HG02870 (cell line): ENCODE data around the gene DHRS7B.
A peak's percentile ranks its signal among the peaks of the same experiment; 100 is the strongest.
"Not testable (repeated sequence)": the region's sequence is repeated elsewhere in the genome, so short reads cannot be mapped to it uniquely, and the experiment has no call there.

ENCODE experiments used
- ATAC-seq: cut with Tn5 transposase; IDR thresholded peaks from one replicate; pipeline ENCODE4 v1.9.1; 2021; ENCODE audit warnings: mild to moderate bottlenecking, moderate library complexity; ENCODE audit not compliant: unreplicated experiment

The DHRS7B gene, protein sequence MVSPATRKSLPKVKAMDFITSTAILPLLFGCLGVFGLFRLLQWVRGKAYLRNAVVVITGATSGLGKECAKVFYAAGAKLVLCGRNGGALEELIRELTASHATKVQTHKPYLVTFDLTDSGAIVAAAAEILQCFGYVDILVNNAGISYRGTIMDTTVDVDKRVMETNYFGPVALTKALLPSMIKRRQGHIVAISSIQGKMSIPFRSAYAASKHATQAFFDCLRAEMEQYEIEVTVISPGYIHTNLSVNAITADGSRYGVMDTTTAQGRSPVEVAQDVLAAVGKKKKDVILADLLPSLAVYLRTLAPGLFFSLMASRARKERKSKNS

DNA sequence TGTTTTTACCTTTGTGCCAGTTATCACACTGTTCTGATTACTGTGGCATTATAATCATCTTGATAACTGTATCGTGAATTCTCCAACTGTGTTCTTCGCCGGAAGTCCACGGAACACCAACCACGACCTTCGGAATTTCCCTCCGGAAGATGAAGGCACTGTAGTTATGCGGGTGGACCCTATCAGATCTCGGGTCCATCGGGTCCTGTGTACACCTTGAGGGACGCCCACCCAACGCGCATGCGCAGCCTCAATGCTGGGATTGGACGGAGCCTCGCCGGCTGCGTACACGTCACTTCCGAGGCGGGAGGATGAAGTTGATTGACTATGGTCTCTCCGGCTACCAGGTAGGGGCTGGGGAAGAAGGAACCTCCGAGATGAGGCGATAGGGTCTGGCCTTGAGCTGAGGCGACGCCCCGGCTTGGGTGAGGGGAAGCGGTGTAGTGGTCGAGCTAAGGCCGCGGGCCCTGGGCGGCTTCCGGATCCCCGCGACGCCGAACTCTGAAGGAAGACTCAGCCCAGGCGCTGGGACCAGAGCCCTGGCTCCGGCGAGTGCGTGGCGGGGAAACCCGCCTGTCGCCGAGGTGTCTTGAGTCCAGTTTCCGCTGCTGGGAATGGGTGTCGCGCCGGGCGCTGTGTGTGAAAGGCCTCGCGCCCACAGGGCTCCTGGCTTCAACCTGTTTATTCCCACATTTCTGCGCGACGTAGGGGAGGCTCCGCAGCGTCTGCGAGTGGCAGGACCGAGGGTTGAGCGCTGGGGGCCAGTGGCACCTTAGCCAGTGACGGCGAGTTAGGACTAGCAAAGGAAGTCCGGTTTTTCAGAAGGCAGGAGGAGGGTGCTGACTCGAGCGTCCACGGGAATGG is at the start of gene DHRS7B:
Gene DHRS7B (plus strand): TSS at position 320 of the 864 bp plus-strand sequence. CDS start 8 bp downstream, at position 328.
- ATAC-seq = peak; percentile 87

DNA sequence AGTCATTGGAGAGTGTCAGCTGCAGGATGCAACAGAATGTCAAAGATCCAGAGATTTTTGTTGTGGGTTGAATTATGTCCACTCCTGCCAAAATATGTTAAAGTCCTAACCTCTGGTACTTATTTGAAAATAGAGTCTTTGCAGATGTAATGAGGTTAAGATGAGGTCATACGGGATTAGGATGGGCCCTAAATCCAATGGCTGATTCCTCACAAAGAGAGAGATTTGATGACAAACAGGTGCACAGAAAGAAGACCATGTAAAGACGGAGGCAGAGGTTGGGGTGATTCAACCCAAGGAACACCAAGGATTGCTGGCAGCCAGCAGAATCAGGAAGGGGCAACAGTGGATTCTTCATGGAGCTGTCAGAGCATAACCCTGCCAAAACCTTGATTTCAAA is 49.5 kb upstream of the DHRS7B start:
- no peak for ATAC-seq

DNA sequence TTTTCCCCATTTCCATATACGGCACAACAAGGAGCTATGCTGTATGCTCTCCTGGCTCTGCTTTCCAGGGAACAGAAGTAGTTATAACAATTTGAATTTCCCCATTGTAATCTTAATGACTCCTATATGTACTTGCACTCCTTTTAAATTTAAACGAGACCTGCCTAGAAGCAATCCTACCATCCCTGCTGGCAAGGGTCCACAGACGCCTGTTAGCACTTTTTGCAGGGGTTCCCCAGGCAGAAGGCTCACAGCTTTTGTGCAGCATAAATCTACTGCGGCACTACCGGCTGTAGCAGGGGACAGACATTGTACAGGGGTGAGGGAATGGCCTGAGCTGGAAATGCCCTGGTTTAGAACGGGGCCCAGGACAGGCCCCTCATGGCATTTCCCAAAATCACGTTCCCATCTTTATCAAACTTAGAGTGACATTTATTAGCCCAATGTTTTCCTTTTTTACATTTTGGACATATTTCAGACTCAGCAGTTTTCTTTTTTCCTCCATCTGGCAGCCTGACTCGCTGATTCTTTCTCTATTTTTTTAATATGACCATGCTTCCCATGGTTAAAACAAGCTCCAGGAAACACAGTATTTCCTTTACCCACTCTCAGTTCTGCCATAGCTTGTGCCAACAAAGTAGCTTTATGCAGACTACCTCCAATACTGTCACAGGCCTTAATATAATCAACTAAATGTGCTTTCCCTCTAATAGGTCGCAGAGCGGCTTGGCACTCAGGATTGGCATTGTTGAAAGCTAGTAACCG is 48.6 kb upstream of the DHRS7B start:
- no peak for ATAC-seq

DNA sequence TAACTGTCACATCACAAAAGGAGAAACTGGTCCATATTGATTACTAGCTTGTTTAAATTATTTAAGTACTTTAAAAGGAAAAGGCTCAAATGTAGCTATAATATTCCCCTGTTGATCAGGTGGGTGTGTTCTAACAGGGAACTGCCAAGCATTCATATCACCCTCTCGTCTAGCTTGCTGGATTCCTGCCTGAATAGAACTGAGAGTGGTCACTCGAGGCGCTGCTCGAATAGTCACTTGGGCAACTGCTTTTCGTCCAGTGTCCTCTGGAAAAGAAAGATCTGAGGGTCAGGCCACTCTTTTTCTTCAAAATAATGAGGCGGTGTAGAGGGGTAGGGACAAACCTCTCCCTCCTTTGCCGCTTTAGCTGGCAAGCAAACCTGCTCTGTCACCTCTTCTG is 47.6 kb upstream of the DHRS7B start:
- ATAC-seq = no peak

DNA sequence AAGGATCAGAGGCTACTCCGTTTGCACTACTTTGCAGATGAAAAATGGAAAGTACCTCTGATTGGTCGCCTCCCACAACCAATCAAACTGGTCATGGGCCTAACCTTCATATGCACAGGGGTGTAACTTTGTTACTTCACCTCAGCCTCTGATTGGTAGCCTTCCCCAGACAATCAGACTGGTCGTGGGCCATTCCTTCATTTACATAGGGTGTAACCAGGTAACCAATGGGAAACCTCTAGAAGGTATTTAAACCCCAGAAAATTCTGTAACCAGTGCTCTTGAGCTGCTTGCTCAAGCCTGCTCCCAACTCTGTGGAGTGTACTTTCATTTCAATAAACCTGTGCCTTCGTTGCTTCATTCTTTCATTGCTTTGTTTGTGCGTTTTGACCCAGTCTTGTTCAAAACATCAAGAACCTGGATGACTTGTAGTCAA is 44.7 kb upstream of the DHRS7B start:
- no peak for ATAC-seq

DNA sequence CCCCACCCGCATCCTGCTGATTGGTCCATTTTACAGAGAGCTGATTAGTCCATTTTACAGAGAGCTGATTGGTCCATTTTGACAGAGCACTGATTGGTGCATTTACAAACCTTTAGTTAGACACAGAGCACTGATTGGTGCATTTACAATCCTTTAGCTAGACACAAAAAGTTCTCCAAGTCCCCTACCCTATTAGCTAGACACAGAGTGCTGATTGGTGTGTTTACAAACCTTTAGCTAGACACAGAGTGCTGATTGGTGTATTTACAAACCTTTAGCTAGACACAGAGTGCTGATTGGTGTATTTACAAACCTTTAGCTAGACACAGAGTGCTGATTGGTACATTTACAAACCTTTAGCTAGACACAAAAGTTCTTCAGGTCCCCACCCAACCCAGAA is 41.5 kb upstream of the DHRS7B start:
- ATAC-seq = not testable (repeated sequence)

DNA sequence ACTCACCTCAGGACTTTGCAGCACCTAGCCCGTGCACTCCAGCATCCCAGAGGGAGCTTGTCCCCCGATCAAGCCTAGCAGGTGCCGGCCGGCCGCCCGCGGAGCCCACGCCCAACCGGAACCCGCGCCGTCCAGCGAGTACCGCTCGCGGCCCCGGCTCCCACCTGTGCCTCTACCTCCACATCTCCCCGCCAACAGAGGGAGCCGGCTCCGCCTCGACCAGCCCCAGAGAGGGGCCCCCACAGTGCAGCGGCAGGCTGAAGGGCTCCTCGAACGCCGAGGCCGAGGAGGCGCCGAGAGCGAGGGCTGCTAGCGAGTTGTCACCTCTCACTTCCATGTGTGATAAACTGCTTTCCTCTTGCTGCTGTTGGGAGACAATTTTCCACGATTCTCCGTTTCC is 41.1 kb upstream of the DHRS7B start:
- ATAC-seq = no peak

DNA sequence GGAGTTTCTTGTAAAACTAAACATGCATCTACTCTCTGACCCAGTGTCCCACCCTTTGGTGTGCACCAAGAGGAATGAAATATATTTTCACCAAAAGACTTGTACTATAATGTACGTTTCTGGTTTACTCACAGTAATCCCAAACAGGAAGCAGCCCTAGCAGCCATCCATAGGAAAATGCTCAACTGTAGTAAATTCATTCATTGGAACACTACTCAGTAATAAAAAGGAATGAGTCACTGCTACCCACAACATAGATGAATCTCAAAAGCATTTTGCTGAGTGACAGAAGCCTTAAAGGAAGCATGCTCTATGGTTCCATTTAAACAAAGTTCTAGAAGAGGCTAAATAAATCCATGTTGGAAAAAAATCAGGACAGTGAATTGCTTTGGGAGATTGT is 37.6 kb upstream of the DHRS7B start:
- no peak for ATAC-seq

DNA sequence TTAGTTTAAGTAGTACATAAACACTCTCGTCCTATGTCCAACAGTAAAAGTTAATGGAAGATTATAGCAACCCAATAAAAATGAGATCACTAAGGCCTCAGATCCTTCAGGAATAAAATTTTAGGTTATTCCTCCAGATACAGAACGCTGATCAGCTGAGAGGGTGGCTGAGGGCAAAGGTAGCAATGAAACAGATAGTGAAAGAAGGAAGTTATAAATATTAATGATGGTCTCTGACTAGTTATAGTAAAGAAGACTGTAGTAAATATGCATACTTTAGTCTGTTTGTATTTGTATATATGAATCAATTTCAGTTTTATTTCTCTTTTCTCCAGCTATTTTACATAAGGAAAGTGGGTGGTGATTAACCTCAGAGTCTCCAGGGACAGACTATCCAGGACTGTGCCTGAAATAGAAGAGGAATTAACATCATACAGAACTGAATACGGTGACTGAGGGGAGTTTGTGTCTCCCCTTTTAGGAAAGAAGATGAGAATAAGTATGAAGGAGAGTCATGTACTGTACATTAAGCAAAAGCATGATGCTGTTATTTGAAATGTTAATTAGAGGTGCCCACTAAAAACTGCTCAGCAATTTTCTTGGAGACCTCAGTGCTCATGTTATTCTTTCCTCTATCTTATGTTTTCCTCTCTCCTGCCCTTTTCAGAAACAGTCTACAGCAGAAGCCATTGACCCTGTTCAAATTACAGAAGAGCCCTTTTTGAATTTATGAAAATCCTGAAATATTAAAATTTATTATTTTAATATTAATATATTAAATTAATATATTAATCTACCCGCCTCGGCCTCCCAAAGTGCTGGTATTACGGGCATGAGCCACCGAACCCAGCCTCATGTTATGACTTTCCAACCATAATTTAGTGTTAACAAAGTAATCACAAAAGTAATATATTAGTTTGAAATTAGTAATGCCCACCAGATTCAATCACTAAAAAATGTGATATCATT is 36.5 kb upstream of the DHRS7B start:
- no peak for ATAC-seq

DNA sequence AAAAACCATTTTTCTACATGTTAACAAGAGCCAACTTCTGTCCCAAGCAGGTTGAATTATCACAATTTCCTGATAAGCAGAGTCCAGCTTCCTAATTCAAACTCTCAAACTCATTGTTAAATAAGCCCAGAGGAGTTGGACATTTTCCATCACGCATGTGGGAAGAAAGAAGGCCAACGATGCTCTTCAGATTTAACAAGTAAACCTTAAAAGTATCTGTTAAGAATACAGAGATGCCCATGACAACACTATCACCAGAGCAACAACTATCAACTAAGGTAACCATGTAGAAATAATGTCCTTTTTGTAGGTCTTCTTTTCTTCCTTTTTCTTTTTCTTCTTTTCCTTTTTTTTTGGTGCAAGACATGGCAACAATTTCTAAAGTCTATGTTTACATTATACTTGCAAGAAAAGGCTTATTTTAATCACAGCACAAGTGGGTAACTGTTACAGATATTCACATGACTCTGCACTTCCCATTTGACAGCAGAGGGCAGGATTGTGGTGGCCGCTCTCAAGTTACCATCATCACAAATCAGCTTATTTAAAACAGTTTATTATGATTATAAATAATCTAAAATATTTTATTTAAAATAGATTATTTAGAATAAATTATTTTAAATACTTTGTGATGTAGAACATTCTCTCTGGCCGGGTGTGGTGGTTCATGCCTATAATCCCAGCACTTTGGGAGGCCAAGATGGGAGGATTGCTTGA is 35.7 kb upstream of the DHRS7B start:
- ATAC-seq = no peak

DNA sequence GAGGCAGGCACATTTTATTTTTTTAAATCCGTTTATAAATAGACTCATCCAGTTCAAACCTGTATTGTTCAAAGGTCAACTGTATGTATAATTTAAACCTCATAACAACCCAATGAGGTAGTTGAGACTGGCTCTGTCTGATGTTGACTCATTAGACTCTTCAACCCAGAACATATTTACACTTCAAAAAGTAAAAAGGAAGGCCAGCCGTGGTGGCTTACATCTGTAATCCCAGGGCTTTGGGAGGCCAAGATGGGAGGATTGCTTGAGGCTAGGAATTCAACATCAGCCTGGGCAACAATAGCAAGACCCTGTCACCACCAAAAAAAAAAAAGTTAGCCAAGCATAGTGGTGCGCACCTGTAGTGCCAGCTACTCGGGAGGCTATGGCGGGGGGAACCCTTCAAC is 32.5 kb upstream of the DHRS7B start:
- no peak for ATAC-seq

DNA sequence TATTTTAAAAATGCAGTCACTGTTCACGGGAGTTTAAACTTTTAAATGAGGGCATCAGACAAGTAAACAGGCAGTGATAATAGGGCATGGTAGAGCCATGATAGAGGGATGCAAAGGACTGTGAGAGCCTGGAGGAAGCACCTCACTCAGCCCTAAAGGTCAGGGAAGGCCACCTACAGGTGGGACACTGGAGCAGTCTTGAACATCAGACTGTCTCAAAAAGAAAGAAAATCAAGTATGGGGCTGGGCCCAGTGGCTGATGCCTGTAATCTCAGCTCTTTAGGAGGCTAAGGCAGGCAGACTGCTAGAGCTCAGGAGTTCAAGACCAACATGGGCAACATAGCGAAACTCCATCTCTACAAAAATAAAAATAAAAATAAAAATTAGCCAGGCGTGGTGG is 31.0 kb upstream of the DHRS7B start:
- no peak for ATAC-seq

DNA sequence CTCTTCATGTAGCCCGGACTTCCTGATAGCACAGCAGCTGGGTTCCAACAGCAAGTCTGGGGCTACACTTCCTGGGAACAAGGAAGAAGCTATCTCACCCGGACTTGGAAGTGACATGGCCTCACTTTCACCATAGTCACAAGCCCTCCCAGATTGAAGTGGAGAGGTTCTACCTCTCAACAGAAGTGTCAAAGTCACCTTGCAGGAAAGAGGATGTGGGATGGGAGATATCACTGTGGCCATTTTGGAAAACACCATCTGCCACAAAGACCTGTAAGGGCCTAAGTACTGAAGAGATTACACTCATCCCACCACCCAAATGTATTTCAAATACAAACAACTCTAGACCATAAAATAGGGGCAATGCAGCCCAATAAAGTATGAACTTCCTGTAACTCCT is 29.9 kb upstream of the DHRS7B start:
- ATAC-seq = no peak

DNA sequence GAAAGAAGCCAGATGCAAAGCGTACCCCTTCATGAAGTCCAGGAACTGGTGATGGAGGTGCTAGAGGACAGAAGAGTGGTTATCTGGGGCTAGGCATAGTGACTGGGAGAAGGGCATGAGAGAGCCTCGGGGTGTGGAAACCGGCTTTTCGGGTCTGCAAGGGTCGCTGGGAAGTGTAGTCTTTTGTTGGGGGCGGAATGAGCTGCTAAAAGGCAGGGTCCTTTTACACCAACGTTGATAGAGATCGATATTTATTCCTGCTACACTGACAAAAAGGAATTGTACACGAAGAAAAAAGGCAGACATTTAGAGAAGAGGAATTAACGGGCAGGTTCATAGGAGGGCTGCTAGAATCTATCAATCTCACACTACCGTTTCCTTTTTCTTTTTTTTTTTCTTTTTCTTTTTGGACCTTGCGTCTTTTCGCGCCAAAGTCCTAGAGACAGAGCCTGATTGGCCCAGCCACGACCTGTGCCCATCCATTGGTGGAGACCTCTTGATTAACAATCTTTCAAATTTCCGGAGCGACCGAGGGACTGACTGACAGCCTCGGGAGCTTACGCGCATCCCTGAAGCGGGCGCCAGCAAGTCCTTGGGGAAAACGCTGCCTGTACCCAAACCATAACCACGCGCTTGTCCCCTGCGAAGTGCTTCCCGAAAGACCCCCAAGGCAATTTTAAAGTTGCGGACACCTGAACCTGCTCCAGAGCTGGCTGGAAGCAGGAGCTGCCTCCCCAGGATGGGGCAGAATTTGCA is 27.7 kb upstream of the DHRS7B start:
- ATAC-seq = peak; percentile 95

DNA sequence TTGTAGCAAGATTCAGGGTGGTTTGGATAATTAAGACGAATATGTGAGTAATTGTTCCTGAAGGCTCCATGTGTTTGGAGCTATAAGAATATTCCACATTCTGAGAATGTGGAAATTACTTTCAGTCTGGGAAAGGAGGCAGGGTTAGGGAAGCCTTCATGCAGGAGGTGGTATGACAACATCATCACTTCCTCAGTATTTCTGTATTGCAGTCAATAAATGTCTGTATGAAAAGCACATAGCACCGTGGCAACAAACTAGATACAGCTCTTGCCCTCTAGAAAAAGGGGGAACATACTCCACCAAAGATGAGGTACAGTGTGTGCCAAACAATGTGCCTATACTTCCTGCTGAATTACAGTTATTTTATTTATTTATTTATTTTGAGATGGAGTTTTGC is 26.1 kb upstream of the DHRS7B start:
- no peak for ATAC-seq

DNA sequence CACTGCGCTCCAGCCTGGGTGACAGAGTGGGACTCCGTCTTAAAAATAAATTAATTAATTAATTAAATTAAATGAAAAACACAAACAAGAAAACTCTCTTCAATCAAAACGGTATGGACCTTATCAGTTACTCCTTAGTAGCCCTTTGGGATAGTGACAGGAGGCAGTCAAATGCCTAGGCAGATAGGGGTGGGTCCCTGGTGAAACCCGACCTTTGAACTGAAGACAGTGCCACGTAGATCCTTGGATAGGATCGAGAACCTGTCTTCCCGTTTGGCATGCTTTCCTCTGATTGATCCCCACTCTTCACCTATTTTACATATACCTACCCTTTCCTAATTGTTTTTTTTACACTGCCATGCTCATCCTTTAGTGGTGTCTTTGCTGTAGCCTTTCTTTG is 22.2 kb upstream of the DHRS7B start:
- no peak for ATAC-seq

DNA sequence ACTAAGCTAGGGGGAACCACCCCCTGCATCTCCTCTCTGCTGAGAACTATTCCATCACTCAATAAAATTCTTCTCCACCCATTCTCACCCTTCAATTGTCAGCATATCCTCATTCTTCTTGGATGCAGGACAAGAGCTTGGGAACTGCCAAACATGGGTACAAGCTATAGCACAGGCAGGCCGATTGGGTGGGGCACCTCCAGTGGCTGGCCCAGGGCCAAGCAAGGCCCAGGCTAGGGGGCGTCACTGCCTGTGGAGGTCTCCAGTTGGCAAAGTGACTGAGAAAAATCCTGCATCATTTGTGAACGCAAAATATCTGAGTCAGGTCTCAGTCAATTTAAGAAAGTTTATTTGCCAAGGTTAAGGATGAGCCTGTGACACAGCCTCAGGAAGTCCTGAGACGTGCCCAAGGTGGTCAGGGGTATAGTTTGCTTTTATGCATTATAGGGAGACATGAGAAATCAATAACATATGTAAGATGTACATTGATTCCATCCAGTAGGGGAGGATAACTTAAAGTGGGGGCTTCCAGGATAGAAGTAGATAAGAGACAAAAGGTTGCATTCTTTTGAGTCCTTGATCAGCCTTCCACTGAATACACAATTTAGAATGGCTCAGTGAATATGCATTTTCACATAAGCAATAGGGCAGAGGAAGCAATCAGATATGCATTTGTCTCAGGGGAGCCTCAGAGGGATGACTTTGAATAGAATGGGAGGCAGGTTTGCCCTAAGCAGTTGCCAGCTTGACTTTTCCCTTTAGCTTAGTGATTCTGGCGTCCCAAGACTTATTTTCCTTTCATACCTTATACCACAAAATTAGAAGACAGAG is 21.5 kb upstream of the DHRS7B start:
- no peak for ATAC-seq

DNA sequence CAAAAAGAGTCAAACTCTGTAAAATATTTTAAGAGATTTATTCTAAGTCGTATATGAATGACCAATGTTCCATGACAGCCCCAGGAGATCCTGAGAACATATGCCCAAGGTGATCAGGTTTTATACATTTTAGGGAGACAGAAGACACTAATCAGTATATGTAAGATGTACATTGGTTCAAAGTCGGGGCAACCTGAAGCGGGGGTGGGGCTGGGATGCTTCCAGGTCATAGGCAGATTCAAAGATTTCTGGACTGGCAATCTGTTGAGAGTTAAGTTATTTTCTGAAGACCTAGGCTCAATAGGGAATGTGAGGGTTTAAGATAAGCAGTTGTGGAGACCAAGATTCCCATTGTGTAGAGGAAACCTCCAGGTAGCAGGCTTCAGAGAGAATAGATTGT is 20.4 kb upstream of the DHRS7B start:
- no peak for ATAC-seq
